Measurements from ENCODE around the gene SLC25A21. TPM values are rescaled to one million over a fixed set of nuclear protein-coding genes. Genes with fewer than 3 reads are reported as not detected.

SLC25A21 gene
- total and polyA plus RNA-seq, 10 of the 15 experiments (the other 5 are each of a cell fraction or from before 2014, with no cell fraction given) = 0.06 to 0.72 (median 0.17) TPM; not detected in 3

DNA sequence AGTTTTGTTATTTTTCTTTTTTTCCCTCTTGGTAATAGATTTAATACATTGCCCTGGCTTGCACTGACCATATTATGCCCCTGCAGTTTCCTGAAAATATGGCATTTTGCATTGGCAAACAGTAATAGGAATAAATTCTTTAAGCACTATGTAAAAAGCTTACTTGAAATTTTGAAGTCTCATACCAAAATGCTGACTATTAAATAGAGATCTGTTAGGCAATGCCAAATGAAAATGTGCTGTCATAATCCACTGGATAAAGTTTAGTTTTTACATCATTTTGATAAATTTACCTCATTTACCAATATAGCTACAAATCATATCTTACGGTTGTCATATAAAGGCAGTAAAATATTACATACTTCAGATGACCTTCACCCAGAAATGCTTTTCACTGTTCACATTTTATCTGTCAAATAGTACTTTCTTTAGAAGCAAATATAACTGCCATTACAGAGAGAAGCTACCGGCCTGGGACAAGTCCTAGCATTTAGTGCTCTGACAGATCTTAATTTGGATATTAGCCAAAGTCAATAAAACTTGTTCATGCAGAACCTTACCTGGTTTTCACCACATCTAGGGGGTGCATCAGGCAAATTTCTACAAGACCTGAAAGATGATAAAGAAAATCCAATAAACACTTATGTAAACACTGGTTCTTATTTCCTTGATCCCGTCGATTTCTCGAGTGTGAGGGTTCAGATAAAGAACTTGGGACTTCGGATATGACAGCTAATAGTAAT, 297.8 kb downstream of the SLC25A21 start (continued):
- TF ChIP-seq CUX1 (IDR thresholded peaks at IDR 0.05; ENCODE audit: insufficient replicate concordance, low read depth, low read length) (no peak), SPI1 (IDR thresholded peaks at IDR 0.05; ENCODE audit: borderline replicate concordance, insufficient read depth, low read depth, low read length) (no peak), ZSCAN29 (IDR thresholded peaks at IDR 0.05) (no peak), GABPA (IDR thresholded peaks at IDR 0.05; ENCODE audit: low read depth) (no peak), DPF2 (IDR thresholded peaks at IDR 0.05) (no peak), BCL3 (IDR thresholded peaks at IDR 0.05; ENCODE audit: borderline replicate concordance, insufficient read depth, low read depth, low read length, poor library complexity, severe bottlenecking) (no peak), NFYB (IDR thresholded peaks at IDR 0.05; ENCODE audit: insufficient read depth, low read depth, low read length) (no peak), CHD2 (IDR thresholded peaks at IDR 0.05; ENCODE audit: borderline replicate concordance, low read depth, low read length) (no peak), BHLHE40 (IDR thresholded peaks at IDR 0.05; ENCODE audit: borderline replicate concordance in 1 of 2, low read depth in 2 of 2, low read length in 1 of 2) (no peak)
- TF ChIP-seq, protein P1, sequence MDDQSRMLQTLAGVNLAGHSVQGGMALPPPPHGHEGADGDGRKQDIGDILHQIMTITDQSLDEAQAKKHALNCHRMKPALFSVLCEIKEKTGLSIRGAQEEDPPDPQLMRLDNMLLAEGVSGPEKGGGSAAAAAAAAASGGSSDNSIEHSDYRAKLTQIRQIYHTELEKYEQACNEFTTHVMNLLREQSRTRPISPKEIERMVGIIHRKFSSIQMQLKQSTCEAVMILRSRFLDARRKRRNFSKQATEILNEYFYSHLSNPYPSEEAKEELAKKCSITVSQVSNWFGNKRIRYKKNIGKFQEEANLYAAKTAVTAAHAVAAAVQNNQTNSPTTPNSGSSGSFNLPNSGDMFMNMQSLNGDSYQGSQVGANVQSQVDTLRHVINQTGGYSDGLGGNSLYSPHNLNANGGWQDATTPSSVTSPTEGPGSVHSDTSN (IDR thresholded peaks at IDR 0.05; ENCODE audit: insufficient replicate concordance, low read depth, low read length) = no peak

Measured in GM12878 (cell line).